SJSA1 (cell line): Measurements from ENCODE around the gene AMBRA1. TPM values are rescaled to one million over a fixed set of nuclear protein-coding genes. Genes with fewer than 3 reads are reported as not detected.

ENCODE experiments used
- DNase-seq, 2 experiments: peaks; one replicate each; pipeline ENCODE4 v3.0.0-alpha.2; 2015 to 2020; ENCODE audit warnings: low spot score in 2 of 2, low read depth in 1 of 2
- H3K27ac ChIP-seq: fragments of 250-450 bp; sonication (Bioruptor Pico); 2 replicates; pipeline ENCODE4 v1.5.1; 2020; ENCODE audit warnings: mild to moderate bottlenecking, moderate library complexity
- H3K27me3 ChIP-seq: fragments of 250-450 bp; sonication (Bioruptor Pico); replicated peaks from 2 replicates; pipeline ENCODE4 v1.5.1; 2020; ENCODE audit warnings: mild to moderate bottlenecking, moderate library complexity
- H3K36me3 ChIP-seq: fragments of 250-450 bp; sonication (Bioruptor Pico); 2 replicates; pipeline ENCODE4 v1.5.1; 2020; ENCODE audit warnings: mild to moderate bottlenecking
- H3K4me1 ChIP-seq: fragments of 250-450 bp; sonication (Bioruptor Pico); replicated peaks from 2 replicates; pipeline ENCODE4 v1.6.1; 2021; ENCODE audit warnings: mild to moderate bottlenecking
- H3K4me3 ChIP-seq: fragments of 250-450 bp; sonication (Bioruptor Pico); 2 replicates; pipeline ENCODE4 v1.5.1; 2020; ENCODE audit warnings: mild to moderate bottlenecking
- H3K9me3 ChIP-seq: fragments of 250-450 bp; sonication (Bioruptor Pico); replicated peaks from 2 replicates; pipeline ENCODE4 v1.5.1; 2020; ENCODE audit warnings: mild to moderate bottlenecking
- total RNA-seq: library from RNA; depleted of rRNA; stranded (reverse); fragments of >200 nt; shearing (Covaris generic); gene quantifications from 2 replicates; pipeline ENCODE4 v1.2.3, GENCODE V29; 2014

The AMBRA1 gene
- total RNA-seq, 1 experiment from 2014 or later, result 16.4 TPM

DNA sequence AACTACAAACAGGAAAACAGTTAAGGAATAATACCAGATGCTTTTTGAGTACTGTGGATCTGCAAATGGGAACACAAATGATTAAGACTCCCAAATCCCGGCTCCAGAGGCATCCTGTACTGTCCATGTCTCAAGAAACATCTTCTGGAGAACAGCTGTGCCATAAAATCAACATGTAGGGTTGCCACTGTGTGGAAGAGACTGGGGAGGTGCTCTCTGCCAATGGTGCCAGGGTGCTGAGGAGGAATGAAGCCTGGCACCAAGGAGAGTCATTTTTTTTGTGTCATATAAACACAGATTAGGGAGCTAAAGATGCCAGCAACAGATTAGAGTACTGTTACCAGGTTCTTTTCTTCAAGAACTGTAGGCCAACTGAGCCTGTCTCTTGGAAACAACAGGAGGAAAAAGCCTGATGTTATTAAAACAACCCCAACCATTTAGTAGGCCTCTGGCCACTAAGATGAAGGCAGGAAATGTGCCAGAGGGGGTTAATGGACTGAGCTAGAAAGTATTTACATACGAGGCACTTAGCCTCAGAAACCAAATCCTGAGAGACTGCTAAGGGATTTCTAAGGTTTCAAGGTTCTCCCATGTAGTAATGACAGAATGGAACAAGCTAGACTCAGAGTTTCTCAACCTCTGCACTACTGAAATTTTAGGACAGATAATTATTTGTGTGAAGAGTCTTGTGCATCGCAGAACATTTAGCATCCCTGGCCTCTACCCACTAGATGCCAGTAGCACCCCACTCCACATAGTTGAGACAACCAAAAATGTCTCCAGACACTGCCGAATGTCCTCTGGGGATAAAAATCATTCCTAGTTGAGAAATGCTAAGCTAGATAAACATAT is 147.7 kb downstream of the AMBRA1 start:
- no peak for DNase-seq
- Histone ChIP-seq H3K4me3 (no peak overlapping the region), H3K4me1 (no peaks in the 10 kb centered on the region), H3K27me3 (no peaks in the 10 kb centered on the region), H3K36me3 (peaks cover 13% of the 10 kb centered on the region; the same call in 1 of the 2 replicates), H3K27ac (no peak overlapping the region), H3K9me3 (no peaks in the 10 kb centered on the region)

DNA sequence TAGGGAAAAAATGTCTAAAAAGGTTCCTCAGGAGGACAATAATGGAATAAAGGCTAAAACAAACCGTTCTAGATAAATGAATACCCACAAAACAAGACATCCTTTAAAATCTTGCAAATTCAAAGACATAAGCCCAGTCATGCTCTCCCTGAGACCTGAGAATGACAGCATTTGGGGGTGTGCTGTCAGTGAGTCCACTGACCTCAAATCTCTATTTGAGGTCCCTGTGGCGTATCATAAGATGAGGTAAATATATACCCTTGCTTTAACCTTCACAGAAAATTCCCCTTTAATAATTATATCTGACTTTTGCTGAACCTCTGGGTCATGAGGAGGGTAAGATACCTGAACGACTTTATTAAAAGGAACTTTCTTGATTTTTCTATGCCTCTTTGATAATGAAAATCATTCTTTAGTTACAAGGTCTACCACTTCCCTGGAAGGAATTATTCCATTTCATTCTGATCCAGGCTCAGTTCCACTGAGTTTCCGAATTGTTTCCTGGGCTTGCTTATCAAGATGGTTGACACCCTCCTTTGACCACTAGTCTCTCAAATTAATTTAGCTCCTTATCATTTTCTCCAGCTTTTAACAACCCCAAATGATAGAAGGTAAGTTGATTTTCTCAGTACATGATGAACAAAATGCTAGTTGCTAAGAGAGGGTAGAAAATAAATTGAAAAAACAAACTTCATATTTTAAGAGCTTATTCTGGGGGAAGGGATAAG is 148.5 kb downstream of the AMBRA1 start:
- peaks cover 13% of the 10 kb centered on the region; the same call in 1 of the 2 replicates for H3K36me3 ChIP-seq
- no peaks in the 10 kb centered on the region for H3K9me3 ChIP-seq
- H3K27ac ChIP-seq, result no peak overlapping the region
- H3K4me3 ChIP-seq, result no peak overlapping the region
- no peaks in the 10 kb centered on the region for H3K4me1 ChIP-seq
- H3K27me3 ChIP-seq, result no peaks in the 10 kb centered on the region
- DNase-seq, result no peak

DNA sequence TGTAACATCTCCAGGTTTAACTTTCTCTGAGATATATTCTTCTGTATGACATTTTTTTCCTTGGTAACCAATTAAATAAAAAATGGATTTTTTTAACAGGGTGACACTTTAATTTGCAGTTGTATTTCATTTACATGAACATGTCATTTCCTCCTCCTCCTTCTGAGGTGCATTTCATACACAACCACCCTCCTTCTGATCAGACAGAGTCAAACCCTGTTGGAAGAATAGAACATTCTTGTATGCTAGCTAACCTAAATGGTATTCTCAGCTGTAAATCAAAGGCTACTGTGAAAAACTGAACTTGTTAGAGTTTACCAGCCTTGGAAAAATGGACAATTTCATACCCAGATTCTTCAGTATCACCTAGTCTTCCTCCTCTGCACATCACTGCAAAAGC is 149.5 kb downstream of the AMBRA1 start:
- no peaks in the 10 kb centered on the region for H3K4me1 ChIP-seq
- no peak overlapping the region for H3K4me3 ChIP-seq
- H3K27me3 ChIP-seq, result no peaks in the 10 kb centered on the region
- H3K36me3 ChIP-seq, result peaks cover 13% of the 10 kb centered on the region; the same call in 1 of the 2 replicates
- H3K9me3 ChIP-seq, result no peaks in the 10 kb centered on the region
- no peak overlapping the region for H3K27ac ChIP-seq
- no peak for DNase-seq

DNA sequence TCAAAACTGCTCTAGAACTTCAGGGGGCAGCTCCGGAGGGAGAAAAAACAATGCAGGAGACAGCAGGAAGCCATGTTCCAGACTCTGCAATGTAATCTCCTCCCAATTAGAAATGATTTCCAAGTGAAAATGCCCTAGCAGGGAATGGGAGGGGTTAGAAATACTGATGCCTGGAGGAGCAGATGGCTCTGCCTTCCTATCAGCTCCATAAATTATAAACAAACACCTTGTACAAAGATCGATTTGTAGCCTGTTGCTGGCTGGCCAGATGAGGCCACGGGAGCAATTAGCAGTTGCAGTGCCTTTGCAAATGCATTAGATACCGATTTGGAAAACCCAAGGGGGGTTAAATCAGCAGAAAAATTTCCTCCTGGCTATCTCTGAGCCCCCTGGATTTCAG is 155.6 kb downstream of the AMBRA1 start:
- no peaks in the 10 kb centered on the region for H3K9me3 ChIP-seq
- H3K27ac ChIP-seq, result no peak overlapping the region
- H3K4me3 ChIP-seq, result no peak overlapping the region
- DNase-seq, result no peak
- no peaks in the 10 kb centered on the region for H3K27me3 ChIP-seq
- peaks cover 24% of the 10 kb centered on the region for H3K36me3 ChIP-seq
- H3K4me1 ChIP-seq, result no peaks in the 10 kb centered on the region

DNA sequence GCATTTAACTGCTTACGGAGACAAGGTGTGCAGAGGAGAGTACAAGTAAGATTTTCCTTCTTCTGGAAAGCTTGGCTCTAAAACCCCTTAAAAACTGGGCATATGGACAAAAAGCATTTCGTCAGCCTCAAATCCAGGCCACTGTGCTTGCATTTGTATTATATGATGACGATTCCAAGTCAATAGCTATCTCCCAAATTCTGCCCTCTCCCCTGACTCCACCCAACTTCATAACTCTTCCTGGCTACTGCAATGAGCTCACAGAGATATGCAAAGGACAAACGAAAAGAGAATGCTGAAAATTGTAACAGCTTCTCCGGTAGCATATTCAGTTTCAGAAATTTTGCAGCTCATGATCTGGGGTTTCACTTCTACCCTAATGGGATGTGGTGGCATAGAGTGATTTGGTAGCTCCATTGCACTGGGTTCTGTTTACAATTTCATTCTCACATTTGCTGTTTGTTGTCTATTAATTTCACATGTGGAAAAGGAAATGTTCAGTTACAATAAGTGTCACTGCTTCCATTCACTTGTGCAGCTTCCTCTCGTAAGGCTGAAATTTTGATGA is 156.6 kb downstream of the AMBRA1 start:
- Histone ChIP-seq H3K27ac (no peak overlapping the region), H3K27me3 (no peaks in the 10 kb centered on the region), H3K4me1 (no peaks in the 10 kb centered on the region), H3K4me3 (no peak overlapping the region), H3K36me3 (peaks cover 23% of the 10 kb centered on the region), H3K9me3 (no peaks in the 10 kb centered on the region)
- DNase-seq, result no peak

DNA sequence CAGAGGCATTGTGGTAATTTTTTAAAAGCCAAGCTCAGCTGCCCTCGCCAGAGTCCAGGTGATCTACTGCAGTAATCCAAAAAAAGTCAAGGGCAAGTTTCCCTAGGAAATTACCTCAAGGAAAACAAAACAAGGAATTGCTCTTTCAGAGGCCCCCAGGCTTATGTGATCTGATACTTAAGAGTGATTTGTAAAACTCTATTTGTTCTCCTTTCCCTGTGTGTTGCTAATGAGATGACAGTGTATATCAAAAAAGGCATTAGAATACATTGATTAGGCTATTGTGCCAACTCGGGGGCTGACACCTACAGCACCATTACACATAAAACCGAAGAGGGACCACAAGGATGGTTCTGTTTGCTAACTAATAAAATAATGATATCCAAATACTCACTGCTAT is 157.7 kb downstream of the AMBRA1 start:
- H3K36me3 ChIP-seq, result peaks cover 29% of the 10 kb centered on the region
- H3K27ac ChIP-seq, result no peak overlapping the region
- H3K27me3 ChIP-seq, result no peaks in the 10 kb centered on the region
- DNase-seq, result no peak
- H3K4me3 ChIP-seq, result no peak overlapping the region
- no peaks in the 10 kb centered on the region for H3K9me3 ChIP-seq
- no peaks in the 10 kb centered on the region for H3K4me1 ChIP-seq

DNA sequence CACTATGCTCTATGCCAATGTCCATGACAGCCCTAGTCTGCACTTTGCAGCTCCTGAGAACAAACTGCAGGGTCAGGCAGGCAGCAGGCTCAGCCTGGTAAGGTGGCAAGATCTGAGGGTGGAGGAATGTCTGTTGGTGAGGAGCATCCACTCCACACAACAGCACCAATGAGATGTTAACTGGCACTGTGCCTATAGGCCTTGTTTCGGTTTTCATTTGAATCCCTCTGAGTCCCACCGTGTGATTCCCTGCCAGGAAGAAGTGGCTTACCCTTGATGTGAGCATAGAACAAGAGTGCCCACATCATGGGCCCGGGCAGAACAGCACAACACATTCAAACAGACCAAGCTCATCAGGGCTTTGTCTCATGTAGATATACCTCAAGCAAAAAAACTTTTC is 158.1 kb downstream of the AMBRA1 start:
- Histone ChIP-seq H3K27ac (no peak overlapping the region), H3K27me3 (no peaks in the 10 kb centered on the region), H3K36me3 (peaks cover 30% of the 10 kb centered on the region), H3K9me3 (no peaks in the 10 kb centered on the region), H3K4me3 (no peak overlapping the region), H3K4me1 (no peaks in the 10 kb centered on the region)
- no peak for DNase-seq

DNA sequence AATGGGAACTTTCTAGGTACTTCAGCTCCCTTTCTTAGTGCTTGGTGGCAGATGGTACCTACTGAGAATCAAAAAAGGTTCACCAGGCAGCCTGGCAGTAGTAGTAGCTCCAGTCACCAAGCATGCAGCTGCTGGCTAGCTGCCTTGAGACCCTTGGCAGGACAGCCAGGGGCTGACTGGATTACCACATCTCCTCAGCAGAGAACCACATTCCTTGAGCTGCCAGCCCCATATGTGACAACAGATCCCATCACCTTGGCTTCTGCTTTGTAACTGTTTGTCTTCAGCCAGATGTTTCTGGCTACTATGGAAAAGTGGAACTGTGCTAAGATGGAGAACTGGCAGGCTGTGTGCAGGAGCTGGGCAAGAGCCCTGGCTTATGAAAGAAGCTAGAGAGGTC is 162.6 kb downstream of the AMBRA1 start:
- H3K27ac ChIP-seq, result no peak overlapping the region
- H3K36me3 ChIP-seq, result peaks cover 36% of the 10 kb centered on the region
- no peaks in the 10 kb centered on the region for H3K4me1 ChIP-seq
- H3K9me3 ChIP-seq, result no peaks in the 10 kb centered on the region
- H3K4me3 ChIP-seq, result no peak overlapping the region
- DNase-seq, result no peak
- H3K27me3 ChIP-seq, result no peaks in the 10 kb centered on the region

DNA sequence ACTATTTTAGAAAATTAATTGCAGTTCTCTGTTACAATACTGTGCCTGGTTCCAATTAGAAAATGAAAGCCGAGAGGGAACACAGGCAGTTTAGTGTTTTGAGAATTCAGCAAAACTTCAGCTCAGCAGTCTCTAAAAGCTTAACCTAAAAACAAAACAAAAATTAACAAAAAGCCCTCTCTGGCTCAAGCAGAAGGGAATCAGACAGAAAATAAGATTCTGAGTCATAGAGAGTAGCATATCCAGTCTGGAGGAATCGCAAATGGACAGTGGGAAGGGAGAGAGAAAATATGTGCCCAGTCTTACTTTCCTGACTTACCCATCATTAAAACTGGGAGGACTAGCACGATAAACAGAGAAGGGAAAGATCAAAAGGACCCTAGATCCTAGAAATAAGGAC is 164.1 kb downstream of the AMBRA1 start:
- Histone ChIP-seq H3K36me3 (peaks cover 34% of the 10 kb centered on the region), H3K9me3 (no peaks in the 10 kb centered on the region), H3K27me3 (no peaks in the 10 kb centered on the region), H3K27ac (no peak overlapping the region), H3K4me3 (no peak overlapping the region), H3K4me1 (no peaks in the 10 kb centered on the region)
- no peak for DNase-seq

DNA sequence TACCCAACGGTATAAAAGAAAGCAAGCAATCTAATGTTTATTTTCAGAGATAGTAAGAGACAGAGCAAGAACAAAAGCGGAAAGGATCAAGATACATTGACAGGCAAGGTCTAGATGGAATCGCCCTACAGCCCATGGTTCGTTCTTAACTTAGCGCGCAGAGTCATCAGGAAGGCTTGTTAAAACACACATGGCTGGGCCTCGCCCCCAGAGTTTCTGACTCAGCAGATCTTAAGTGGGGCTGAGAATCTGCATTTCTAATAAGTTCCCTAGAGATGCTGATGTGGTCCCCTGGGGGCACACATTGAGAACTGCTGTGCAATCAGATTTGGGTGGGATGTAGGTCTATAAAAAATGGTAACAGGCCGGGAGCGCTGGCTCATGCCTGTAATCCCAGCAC is 166.5 kb downstream of the AMBRA1 start:
- no peaks in the 10 kb centered on the region for H3K9me3 ChIP-seq
- DNase-seq, result no peak

DNA sequence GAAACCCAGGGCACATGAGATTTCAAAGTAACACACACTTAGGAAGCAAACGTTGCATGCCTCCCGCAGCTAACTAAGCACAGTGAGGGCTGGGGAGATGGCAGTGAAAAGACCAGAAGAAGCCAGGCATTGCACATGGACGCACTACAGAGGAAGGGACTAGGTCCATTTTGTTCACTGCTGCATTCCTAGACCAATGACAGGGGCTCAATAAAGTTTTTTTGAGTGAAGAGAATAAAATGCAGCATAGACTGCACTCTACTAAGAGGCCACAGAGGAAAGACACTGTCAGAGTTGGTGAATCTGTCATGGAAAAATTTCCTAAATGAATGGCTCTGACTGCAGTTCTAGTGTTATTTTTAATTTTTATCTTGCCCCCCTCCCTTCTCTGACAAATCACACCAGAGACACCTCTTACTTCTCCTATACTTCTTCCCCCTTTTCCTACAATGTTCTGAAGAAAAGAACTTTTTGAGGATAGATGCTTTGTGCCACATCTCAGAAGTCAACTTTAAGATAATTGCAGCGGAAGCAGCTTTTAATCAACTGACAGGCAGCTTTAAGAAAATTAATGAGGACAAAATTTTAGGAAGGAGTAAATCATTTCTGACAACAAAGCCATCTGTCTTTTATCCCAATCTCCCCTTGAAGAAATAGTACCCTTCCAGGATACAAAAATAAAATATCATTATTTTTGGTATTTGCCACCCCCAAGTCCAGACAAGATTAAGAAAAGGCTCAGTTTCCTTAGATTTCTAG is 167.4 kb downstream of the AMBRA1 start:
- Histone ChIP-seq H3K36me3 (peaks cover 14% of the 10 kb centered on the region), H3K4me3 (no peak overlapping the region), H3K27me3 (no peaks in the 10 kb centered on the region), H3K27ac (no peak overlapping the region), H3K4me1 (no peaks in the 10 kb centered on the region), H3K9me3 (no peaks in the 10 kb centered on the region)
- no peak for DNase-seq

More for the DNA sequence above, 166.5 kb downstream of the AMBRA1 start:
- Histone ChIP-seq H3K36me3 (peaks cover 16% of the 10 kb centered on the region), H3K4me1 (no peaks in the 10 kb centered on the region), H3K27ac (no peak overlapping the region), H3K27me3 (no peaks in the 10 kb centered on the region), H3K4me3 (no peak overlapping the region)

DNA sequence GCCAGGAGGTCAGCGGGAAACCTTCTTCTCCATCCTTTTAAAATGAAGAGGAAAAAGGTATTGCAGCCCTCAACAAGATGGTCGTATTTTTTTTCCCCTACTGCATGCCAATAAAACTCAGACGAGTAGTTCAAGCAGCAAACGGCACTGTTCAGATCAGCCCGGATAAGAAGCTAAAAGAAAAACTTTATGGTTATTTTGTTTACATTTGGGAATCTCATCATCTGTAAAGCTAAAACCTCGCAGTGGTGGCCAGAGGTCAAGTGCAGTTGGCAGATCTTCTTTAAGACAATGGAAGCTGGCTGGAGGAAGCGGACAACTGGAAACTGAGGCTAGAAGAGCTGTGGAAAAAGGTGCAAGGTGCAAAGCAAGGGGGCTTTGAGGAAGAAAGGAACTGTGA is 171.2 kb downstream of the AMBRA1 start:
- DNase-seq, result no peak
- H3K27me3 ChIP-seq, result no peaks in the 10 kb centered on the region
- H3K4me1 ChIP-seq, result no peaks in the 10 kb centered on the region
- H3K36me3 ChIP-seq, result peaks cover 5% of the 10 kb centered on the region; the same call in 1 of the 2 replicates
- H3K27ac ChIP-seq, result no peak overlapping the region
- no peaks in the 10 kb centered on the region for H3K9me3 ChIP-seq
- no peak overlapping the region for H3K4me3 ChIP-seq

DNA sequence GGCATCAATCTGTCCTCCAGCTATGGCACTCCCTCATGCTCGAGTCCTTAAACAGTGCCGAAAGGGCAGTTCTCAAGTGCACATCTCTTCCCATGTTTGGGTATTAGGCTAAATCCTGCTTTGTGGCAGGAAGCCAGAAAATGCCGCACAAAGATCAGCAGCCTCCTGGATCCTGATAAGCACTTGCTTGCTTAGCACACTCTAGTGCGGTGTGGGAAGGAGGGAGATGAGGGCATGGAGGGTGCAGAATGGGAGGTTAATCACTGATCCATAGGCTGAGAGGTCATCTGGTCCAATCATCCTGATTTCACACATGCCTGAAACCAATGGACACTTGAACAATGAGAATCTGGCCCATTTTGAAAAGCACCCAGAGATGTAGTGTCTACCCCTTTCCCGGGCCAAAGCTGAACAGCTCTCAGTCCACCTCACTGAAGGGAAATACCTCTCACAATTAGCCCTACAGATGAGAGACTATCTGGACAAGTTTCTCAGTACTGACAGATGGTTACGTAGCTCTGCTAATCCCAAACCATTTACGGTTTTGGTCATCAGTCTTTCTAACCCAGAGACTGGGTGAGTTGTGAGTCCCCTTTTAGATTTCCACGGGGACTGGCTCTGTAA is 172.5 kb downstream of the AMBRA1 start:
- no peak overlapping the region for H3K27ac ChIP-seq
- DNase-seq, result no peak
- peaks cover 8% of the 10 kb centered on the region; the same call in 1 of the 2 replicates for H3K36me3 ChIP-seq
- H3K9me3 ChIP-seq, result no peaks in the 10 kb centered on the region
- no peak overlapping the region for H3K4me3 ChIP-seq
- H3K27me3 ChIP-seq, result no peaks in the 10 kb centered on the region
- no peaks in the 10 kb centered on the region for H3K4me1 ChIP-seq
